Fibroblast of the aortic adventitia (primary cell): ENCODE data around the gene GNPTG. TPM values are rescaled to one million over a fixed set of nuclear protein-coding genes. Genes with fewer than 3 reads are reported as not detected.
"Not testable (repeated sequence)": the region's sequence is repeated elsewhere in the genome, so short reads cannot be mapped to it uniquely, and the experiment has no call there.

Source experiments
- DNase-seq: peaks from one replicate; pipeline ENCODE4 v3.0.0-alpha.2; 2010; ENCODE audit warnings: low read depth
- H3K4me3 ChIP-seq: 2 replicates; pipeline ENCODE4 v1.5.1; 2011; ENCODE audit warnings: low read depth, mild to moderate bottlenecking, control low read depth, low read length, moderate library complexity
- CTCF ChIP-seq: IDR thresholded peaks from 2 replicates; pipeline ENCODE4 v1.5.1; 2011; ENCODE audit warnings: mild to moderate bottlenecking, low read length, control low read depth, inconsistent platforms; ENCODE audit not compliant: insufficient read depth
- total RNA-seq: library from RNA; depleted of rRNA; stranded (reverse); fragments of >200 nt; gene quantifications from 2 replicates; pipeline ENCODE4 v1.2.3, GENCODE V29; 2012; ENCODE audit warnings: low replicate concordance

The GNPTG gene
- total RNA-seq, 1 donor = 36.3 TPM

GRCh38 chr16:1325261-1325660, 26.5 kb upstream of the GNPTG start:
- TF ChIP-seq CTCF = no peak
- DNase-seq = no peak
- no peak overlapping the region for H3K4me3 ChIP-seq

- no peak for DNase-seq
- TF ChIP-seq CTCF = no peak
- H3K4me3 ChIP-seq = no peak overlapping the region
Observed at GRCh38 chr16:1325673-1326371, 25.9 kb upstream of the GNPTG start.

GRCh38 chr16:1326391-1326790, 25.3 kb upstream of the GNPTG start:
- no peak for TF ChIP-seq CTCF
- H3K4me3 ChIP-seq = no peak overlapping the region
- no peak for DNase-seq

GRCh38 chr16:1326946-1327618, 24.6 kb upstream of the GNPTG start:
- TF ChIP-seq CTCF = no peak
- H3K4me3 ChIP-seq = no peak overlapping the region
- DNase-seq = no peak

GRCh38 chr16:1327619-1327947, 24.1 kb upstream of the GNPTG start:
- no peak overlapping the region for H3K4me3 ChIP-seq
- no peak for TF ChIP-seq CTCF
- DNase-seq = no peak

- DNase-seq, H3K4me3 ChIP-seq: not testable (repeated sequence)
Observed at GRCh38 chr16:1328136-1328535, 23.6 kb upstream of the GNPTG start.

- DNase-seq, H3K4me3 ChIP-seq: not testable (repeated sequence)
Observed at GRCh38 chr16:1328961-1329360, 22.8 kb upstream of the GNPTG start.
